GM19468 (cell line): ENCODE data around the gene NUDT19.

ENCODE experiments used
- ATAC-seq: cut with Tn5 transposase; IDR thresholded peaks from one replicate; pipeline ENCODE4 v1.9.1; 2021; ENCODE audit warnings: mild to moderate bottlenecking, moderate library complexity, moderate number of reproducible peaks; ENCODE audit not compliant: unreplicated experiment; ENCODE audit errors: extremely low read depth

The NUDT19 gene

GRCh38 chr19:32751066-32751465 is 59.4 kb downstream of the NUDT19 start:
- ATAC-seq = no peak

- ATAC-seq = no peak
Measured at GRCh38 chr19:32757189-32757588, 65.6 kb downstream of the NUDT19 start.
